Neural progenitor cell (in vitro differentiated cells): ENCODE results near the gene DAGLB.

ENCODE experiments used
- EZH2 ChIP-seq: fragments of 200-600 bp; sonication (generic); IDR thresholded peaks from 2 replicates; pipeline ENCODE4 v1.6.1; 2017; ENCODE audit warnings: antibody characterized with exemption, mild to moderate bottlenecking, moderate library complexity
- EZH2phosphoT487 ChIP-seq: fragments of 200-600 bp; sonication (generic); IDR thresholded peaks from 2 replicates; pipeline ENCODE4 v1.6.1; 2017; ENCODE audit warnings: antibody characterized with exemption
- TF ChIP-seq, protein P1 (sequence below): fragments of 200-600 bp; sonication (generic); IDR thresholded peaks from 2 replicates; pipeline ENCODE4 v1.5.1; 2017; ENCODE audit warnings: antibody characterized with exemption, mild to moderate bottlenecking

DNA sequence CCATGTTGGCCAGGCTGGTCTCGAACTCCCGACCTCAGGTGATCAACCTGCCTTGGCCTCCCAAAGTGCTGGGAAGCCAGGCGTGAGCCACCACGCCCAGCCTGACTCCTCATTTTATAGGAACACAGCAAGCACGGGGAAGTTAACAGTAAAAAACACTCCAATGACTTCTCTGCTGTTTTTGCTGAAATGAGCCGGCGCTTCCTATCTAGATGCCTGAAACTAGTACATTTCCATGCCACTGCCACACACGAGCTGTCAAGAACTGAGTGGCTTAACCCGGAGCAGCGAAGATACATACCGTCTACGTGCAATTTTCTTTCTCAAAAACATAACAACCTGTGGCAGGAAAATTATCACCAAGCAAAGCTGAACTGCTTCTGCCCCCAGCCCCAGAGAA is 16.8 kb downstream of the DAGLB start:
- TF ChIP-seq, protein P1, sequence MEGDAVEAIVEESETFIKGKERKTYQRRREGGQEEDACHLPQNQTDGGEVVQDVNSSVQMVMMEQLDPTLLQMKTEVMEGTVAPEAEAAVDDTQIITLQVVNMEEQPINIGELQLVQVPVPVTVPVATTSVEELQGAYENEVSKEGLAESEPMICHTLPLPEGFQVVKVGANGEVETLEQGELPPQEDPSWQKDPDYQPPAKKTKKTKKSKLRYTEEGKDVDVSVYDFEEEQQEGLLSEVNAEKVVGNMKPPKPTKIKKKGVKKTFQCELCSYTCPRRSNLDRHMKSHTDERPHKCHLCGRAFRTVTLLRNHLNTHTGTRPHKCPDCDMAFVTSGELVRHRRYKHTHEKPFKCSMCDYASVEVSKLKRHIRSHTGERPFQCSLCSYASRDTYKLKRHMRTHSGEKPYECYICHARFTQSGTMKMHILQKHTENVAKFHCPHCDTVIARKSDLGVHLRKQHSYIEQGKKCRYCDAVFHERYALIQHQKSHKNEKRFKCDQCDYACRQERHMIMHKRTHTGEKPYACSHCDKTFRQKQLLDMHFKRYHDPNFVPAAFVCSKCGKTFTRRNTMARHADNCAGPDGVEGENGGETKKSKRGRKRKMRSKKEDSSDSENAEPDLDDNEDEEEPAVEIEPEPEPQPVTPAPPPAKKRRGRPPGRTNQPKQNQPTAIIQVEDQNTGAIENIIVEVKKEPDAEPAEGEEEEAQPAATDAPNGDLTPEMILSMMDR, result no peak
- TF ChIP-seq EZH2 (no peak), EZH2phosphoT487 (no peak)
